ENCODE data around the gene MSI2. TPM values are rescaled to one million over a fixed set of nuclear protein-coding genes. Genes with fewer than 3 reads are reported as not detected.

Gene MSI2
- total RNA-seq, 2 experiments from 2014 or later, result 117 to 120 TPM

GRCh38 chr17:57542510-57542909, 286.2 kb downstream of the MSI2 start:
- DNase-seq (no peak), ATAC-seq (no peak)
- Mint-ChIP-seq H3K9me3 (ENCODE audit: low read depth) (no peaks in the 10 kb centered on the region), H3K27me3 (no peaks in the 10 kb centered on the region), H3K4me1 (peaks cover 6% of the 10 kb centered on the region), H3K4me3 (no peak overlapping the region), H3K27ac (no peak overlapping the region), H3K36me3 (no peaks in the 10 kb centered on the region)
- CTCF ChIA-PET, result interaction anchor here (0.6 to 1.5 kb wide), 2 partner anchors 64 to 299 kb away, joined by 3 to 4 read pairs; no protein-coding TSS in a partner anchor

- ATAC-seq (no peak), DNase-seq (no peak)
- H3K4me1 Mint-ChIP-seq, result peaks cover 5% of the 10 kb centered on the region
- H3K27ac Mint-ChIP-seq, result no peak overlapping the region
- no peaks in the 10 kb centered on the region for H3K36me3 Mint-ChIP-seq
- no peaks in the 10 kb centered on the region for H3K27me3 Mint-ChIP-seq
- CTCF ChIA-PET, result interaction anchor here (1.5 kb wide), 1 partner anchor 300 kb away, joined by 4 read pairs; no protein-coding TSS in a partner anchor
- H3K9me3 Mint-ChIP-seq (ENCODE audit: low read depth), result no peaks in the 10 kb centered on the region
- H3K4me3 Mint-ChIP-seq, result no peak overlapping the region
Observed at GRCh38 chr17:57543230-57543629, 286.9 kb downstream of the MSI2 start.

GRCh38 chr17:57544401-57544800, 288.1 kb downstream of the MSI2 start:
- H3K27me3 Mint-ChIP-seq, result no peaks in the 10 kb centered on the region
- no peak overlapping the region for H3K4me3 Mint-ChIP-seq
- ATAC-seq, result no peak
- CTCF ChIA-PET, result no interaction called here
- DNase-seq, result no peak
- H3K4me1 Mint-ChIP-seq, result peaks cover 5% of the 10 kb centered on the region
- no peak overlapping the region for H3K27ac Mint-ChIP-seq
- no peaks in the 10 kb centered on the region for H3K36me3 Mint-ChIP-seq
- H3K9me3 Mint-ChIP-seq (ENCODE audit: low read depth), result no peaks in the 10 kb centered on the region

GRCh38 chr17:57544834-57545463, 288.6 kb downstream of the MSI2 start:
- H3K9me3 Mint-ChIP-seq (ENCODE audit: low read depth), result no peaks in the 10 kb centered on the region
- H3K36me3 Mint-ChIP-seq, result no peaks in the 10 kb centered on the region
- DNase-seq (no peak), ATAC-seq (no peak)
- peaks cover 5% of the 10 kb centered on the region for H3K4me1 Mint-ChIP-seq
- no peak overlapping the region for H3K27ac Mint-ChIP-seq
- H3K27me3 Mint-ChIP-seq, result no peaks in the 10 kb centered on the region
- CTCF ChIA-PET, result no interaction called here
- H3K4me3 Mint-ChIP-seq, result no peak overlapping the region

GRCh38 chr17:57545731-57546342, 289.5 kb downstream of the MSI2 start:
- Mint-ChIP-seq H3K4me3 (no peak overlapping the region), H3K36me3 (no peaks in the 10 kb centered on the region), H3K9me3 (ENCODE audit: low read depth) (no peaks in the 10 kb centered on the region), H3K27ac (no peak overlapping the region), H3K27me3 (no peaks in the 10 kb centered on the region), H3K4me1 (peaks cover 5% of the 10 kb centered on the region)
- DNase-seq (no peak), ATAC-seq (no peak)
- CTCF ChIA-PET, result no interaction called here

- CTCF ChIA-PET, result interaction anchor here (0.7 to 1.5 kb wide), 2 partner anchors 16 to 234 kb away, joined by 3 to 4 read pairs; no protein-coding TSS in a partner anchor
Observed at GRCh38 chr17:57548421-57549410, 292.4 kb downstream of the MSI2 start.

GRCh38 chr17:57549468-57549867, 293.1 kb downstream of the MSI2 start:
- Mint-ChIP-seq H3K4me3 (no peak overlapping the region), H3K27me3 (no peaks in the 10 kb centered on the region), H3K4me1 (peaks cover 3% of the 10 kb centered on the region), H3K36me3 (no peaks in the 10 kb centered on the region), H3K9me3 (ENCODE audit: low read depth) (no peaks in the 10 kb centered on the region), H3K27ac (no peak overlapping the region)
- no peak for DNase-seq
- CTCF ChIA-PET, result interaction anchor here (0.7 to 1.5 kb wide), 2 partner anchors 15 to 234 kb away, joined by 3 to 4 read pairs; no protein-coding TSS in a partner anchor
- ATAC-seq, result no peak

More at GRCh38 chr17:57548421-57549410, 292.4 kb downstream of the MSI2 start:
- no peak overlapping the region for H3K27ac Mint-ChIP-seq
- H3K4me1 Mint-ChIP-seq, result peaks cover 5% of the 10 kb centered on the region
- DNase-seq (no peak), ATAC-seq (no peak)
- H3K9me3 Mint-ChIP-seq (ENCODE audit: low read depth), result no peaks in the 10 kb centered on the region
- no peaks in the 10 kb centered on the region for H3K27me3 Mint-ChIP-seq
- H3K4me3 Mint-ChIP-seq, result no peak overlapping the region
- H3K36me3 Mint-ChIP-seq, result no peaks in the 10 kb centered on the region

- ATAC-seq (no peak), DNase-seq (no peak)
- Mint-ChIP-seq H3K4me1 (peaks cover 3% of the 10 kb centered on the region), H3K27ac (no peak overlapping the region), H3K9me3 (ENCODE audit: low read depth) (no peaks in the 10 kb centered on the region), H3K36me3 (no peaks in the 10 kb centered on the region), H3K27me3 (no peaks in the 10 kb centered on the region), H3K4me3 (no peak overlapping the region)
- CTCF ChIA-PET, result interaction anchor here (1.2 to 1.5 kb wide), 2 partner anchors 233 to 283 kb away, joined by 3 to 4 read pairs; no protein-coding TSS in a partner anchor
Observed at GRCh38 chr17:57550016-57550415, 293.7 kb downstream of the MSI2 start.

GRCh38 chr17:57550668-57551315, 294.5 kb downstream of the MSI2 start:
- H3K36me3 Mint-ChIP-seq, result no peaks in the 10 kb centered on the region
- H3K4me3 Mint-ChIP-seq, result no peak overlapping the region
- no peak overlapping the region for H3K27ac Mint-ChIP-seq
- ATAC-seq (no peak), DNase-seq (no peak)
- no peaks in the 10 kb centered on the region for H3K27me3 Mint-ChIP-seq
- H3K4me1 Mint-ChIP-seq, result peaks cover 3% of the 10 kb centered on the region
- CTCF ChIA-PET, result interaction anchor here (1.0 to 1.2 kb wide), 2 partner anchors 197 to 282 kb away, joined by 3 to 5 read pairs; no protein-coding TSS in a partner anchor
- H3K9me3 Mint-ChIP-seq (ENCODE audit: low read depth), result no peaks in the 10 kb centered on the region

- CTCF ChIA-PET, result interaction anchor here (1.0 to 2.1 kb wide), 4 partner anchors 47 to 308 kb away, joined by 4 to 7 read pairs (median 6); no protein-coding TSS in a partner anchor
- Mint-ChIP-seq H3K36me3 (no peaks in the 10 kb centered on the region), H3K4me1 (peaks cover 3% of the 10 kb centered on the region), H3K27me3 (no peaks in the 10 kb centered on the region), H3K4me3 (no peak overlapping the region), H3K27ac (no peak overlapping the region), H3K9me3 (ENCODE audit: low read depth) (no peaks in the 10 kb centered on the region)
- DNase-seq (no peak), ATAC-seq (no peak)
Observed at GRCh38 chr17:57551321-57552079, 295.2 kb downstream of the MSI2 start.

- Mint-ChIP-seq H3K36me3 (no peaks in the 10 kb centered on the region), H3K4me1 (peaks cover under 1% of the 10 kb centered on the region), H3K4me3 (no peak overlapping the region), H3K9me3 (ENCODE audit: low read depth) (no peaks in the 10 kb centered on the region), H3K27ac (no peak overlapping the region), H3K27me3 (no peaks in the 10 kb centered on the region)
- DNase-seq (no peak), ATAC-seq (peak; percentile 39)
- CTCF ChIA-PET, result interaction anchor here (1.0 to 2.1 kb wide), 5 partner anchors 46 to 309 kb away, joined by 3 to 7 read pairs (median 5); no protein-coding TSS in a partner anchor
Observed at GRCh38 chr17:57552114-57552624, 295.8 kb downstream of the MSI2 start.

- Mint-ChIP-seq H3K9me3 (ENCODE audit: low read depth) (no peaks in the 10 kb centered on the region), H3K27ac (no peak overlapping the region), H3K36me3 (no peaks in the 10 kb centered on the region), H3K27me3 (no peaks in the 10 kb centered on the region), H3K4me3 (no peak overlapping the region), H3K4me1 (no peaks in the 10 kb centered on the region)
- DNase-seq (no peak), ATAC-seq (no peak)
- CTCF ChIA-PET, result interaction anchor here (0.8 to 2.1 kb wide), 4 partner anchors 44 to 310 kb away, joined by 3 to 7 read pairs (median 4); no protein-coding TSS in a partner anchor
Observed at GRCh38 chr17:57553526-57553925, 297.2 kb downstream of the MSI2 start.

Data from activated CD8-positive, alpha-beta memory T cell treated with anti-CD3 and anti-CD28 coated beads, Interleukin-2, amount 10 ng/mL, durations not matched to agents 7 days and 5 days (primary cell).